ENCODE data around the gene ZNF518B. TPM values are rescaled to one million over a fixed set of nuclear protein-coding genes. Genes with fewer than 3 reads are reported as not detected.

Gene ZNF518B
- total RNA-seq, 2 donors from 2014 or later: 2.3 to 17.1 TPM

GRCh38 chr4:10482913-10483312 lies 25.7 kb upstream of the ZNF518B start:
- intact Hi-C loops (cut with DNase I): no loop called here
- H3K4me3 ChIP-seq: no peak overlapping the region
- no peak for DNase-seq
- H3K4me1 ChIP-seq: no peaks in the 10 kb centered on the region
- H3K27me3 ChIP-seq: no peaks in the 10 kb centered on the region
- 57 to 62% methylated on average over 5 of the region's 5 CpGs for WGBS, 2 donors
- no peak overlapping the region for H3K27ac ChIP-seq
- TF ChIP-seq POLR2A (IDR thresholded peaks at IDR 0.05): no peak
- no peak for TF ChIP-seq CTCF (IDR thresholded peaks at IDR 0.05)
- H3K36me3 ChIP-seq (replicated peaks in 1 of 2; ENCODE audit: insufficient read depth in 1 of 2, low read depth in 2 of 2): no peaks in the 10 kb centered on the region
- ATAC-seq: no peak
- no peaks in the 10 kb centered on the region for H3K9me3 ChIP-seq

- intact Hi-C loops (cut with DNase I): no loop called here
- ATAC-seq (no peak), DNase-seq (no peak)
- Histone ChIP-seq H3K4me3 (no peak overlapping the region), H3K27ac (no peak overlapping the region), H3K4me1 (no peaks in the 10 kb centered on the region), H3K9me3 (no peaks in the 10 kb centered on the region), H3K36me3 (replicated peaks in 1 of 2; ENCODE audit: insufficient read depth in 1 of 2, low read depth in 2 of 2) (no peaks in the 10 kb centered on the region), H3K27me3 (no peaks in the 10 kb centered on the region)
- WGBS, 2 donors: 68 to 74% methylated on average over 5 of the region's 5 CpGs
- TF ChIP-seq CTCF (IDR thresholded peaks at IDR 0.05): no peak
- no peak for TF ChIP-seq POLR2A (IDR thresholded peaks at IDR 0.05)
Observed at GRCh38 chr4:10480616-10481015, 23.4 kb upstream of the ZNF518B start.

- H3K4me3 ChIP-seq: no peak overlapping the region
- no peaks in the 10 kb centered on the region for H3K36me3 ChIP-seq (replicated peaks in 1 of 2; ENCODE audit: insufficient read depth in 1 of 2, low read depth in 2 of 2)
- DNase-seq: no peak
- no peak for ATAC-seq
- no peaks in the 10 kb centered on the region for H3K27me3 ChIP-seq
- no peaks in the 10 kb centered on the region for H3K9me3 ChIP-seq
- intact Hi-C loops (cut with DNase I): no loop called here
- H3K4me1 ChIP-seq: no peaks in the 10 kb centered on the region
- H3K27ac ChIP-seq: no peak overlapping the region
- TF ChIP-seq POLR2A (IDR thresholded peaks at IDR 0.05) (no peak), CTCF (IDR thresholded peaks at IDR 0.05) (no peak)
Observed at GRCh38 chr4:10478621-10479020, 21.4 kb upstream of the ZNF518B start.

GRCh38 chr4:10470505-10470904 lies 13.3 kb upstream of the ZNF518B start:
- H3K27ac ChIP-seq: no peak overlapping the region
- H3K4me3 ChIP-seq: no peak overlapping the region
- no peak for ATAC-seq
- no peaks in the 10 kb centered on the region for H3K27me3 ChIP-seq
- no peak for DNase-seq
- 58 to 67% methylated on average over 5 of the region's 5 CpGs for WGBS, 2 donors
- no peaks in the 10 kb centered on the region for H3K9me3 ChIP-seq
- H3K36me3 ChIP-seq (replicated peaks in 1 of 2; ENCODE audit: insufficient read depth in 1 of 2, low read depth in 2 of 2): no peaks in the 10 kb centered on the region
- intact Hi-C loops (cut with DNase I): no loop called here
- TF ChIP-seq CTCF (IDR thresholded peaks at IDR 0.05) (no peak), POLR2A (IDR thresholded peaks at IDR 0.05) (no peak)
- H3K4me1 ChIP-seq: no peaks in the 10 kb centered on the region

- Histone ChIP-seq H3K36me3 (replicated peaks in 1 of 2; ENCODE audit: insufficient read depth in 1 of 2, low read depth in 2 of 2) (no peaks in the 10 kb centered on the region), H3K27ac (no peak overlapping the region), H3K27me3 (peaks cover 0 to under 1% of the 10 kb centered on the region in 2 donors), H3K4me3 (no peak overlapping the region), H3K9me3 (no peaks in the 10 kb centered on the region), H3K4me1 (peaks cover 6% of the 10 kb centered on the region)
- ATAC-seq (no peak), DNase-seq (no peak)
- TF ChIP-seq CTCF (IDR thresholded peaks at IDR 0.05): no peak
- TF ChIP-seq POLR2A (IDR thresholded peaks at IDR 0.05): no peak
- 67 to 68% methylated on average over 5 of the region's 5 CpGs for whole genome bisulfite sequencing, 2 donors
- intact Hi-C loops (cut with DNase I): no loop called here
Observed at GRCh38 chr4:10466161-10466560, 8.9 kb upstream of the ZNF518B start.

Measured in body of pancreas (tissue), 4 donors.